Omental fat pad (tissue), 4 donors: ENCODE results near the gene JAZF1. TPM values are rescaled to one million over a fixed set of nuclear protein-coding genes. Genes with fewer than 3 reads are reported as not detected.

Source experiments
- ATAC-seq: fragments of 150-250 bp; one replicate; pipeline ENCODE4 v1.9.1; 2016; ENCODE audit warnings: mild to moderate bottlenecking, moderate library complexity; ENCODE audit not compliant: low FRiP score
- DNase-seq: peaks from one replicate; pipeline ENCODE4 v3.0.0-alpha.2; 2019; ENCODE audit warnings: low spot score
- CTCF ChIP-seq, 3 donors: fragments of 450-650 bp; IDR thresholded peaks; one replicate each; pipeline ENCODE4 v1.5.1; 2016 to 2017; ENCODE audit warnings: antibody characterized with exemption in 3 of 3, mild to moderate bottlenecking in 3 of 3, moderate library complexity in 2 of 3
- total RNA-seq, 4 donors: library from RNA; depleted of rRNA; stranded (reverse); fragments of >200 nt; gene quantifications; one replicate each; pipeline ENCODE4 v1.1.0, GENCODE V29; 2016

Gene JAZF1
- total RNA-seq, 4 donors from 2014 or later: 12.1 to 15.3 (median 12.8) TPM

GRCh38 chr7:27872356-27873275, 308.0 kb downstream of the JAZF1 start:
- DNase-seq (no peak), ATAC-seq (no peak)
- no peak for TF ChIP-seq CTCF (IDR thresholded peaks at IDR 0.05)

- no peak for TF ChIP-seq CTCF (IDR thresholded peaks at IDR 0.05)
- ATAC-seq: no peak
- no peak for DNase-seq
Measured at GRCh38 chr7:27871866-27872265, 308.7 kb downstream of the JAZF1 start.

- no peak for ATAC-seq
- TF ChIP-seq CTCF (IDR thresholded peaks at IDR 0.05): no peak
- no peak for DNase-seq
Measured at GRCh38 chr7:27871086-27871485, 309.5 kb downstream of the JAZF1 start.

GRCh38 chr7:27870595-27870994, 310.0 kb downstream of the JAZF1 start:
- no peak for DNase-seq
- ATAC-seq: no peak
- no peak for TF ChIP-seq CTCF (IDR thresholded peaks at IDR 0.05)

- TF ChIP-seq CTCF (IDR thresholded peaks at IDR 0.05): no peak
- ATAC-seq: no peak
- no peak for DNase-seq
Measured at GRCh38 chr7:27869056-27869455, 311.5 kb downstream of the JAZF1 start.

GRCh38 chr7:27868131-27868550, 312.5 kb downstream of the JAZF1 start:
- ATAC-seq (no peak), DNase-seq (no peak)
- no peak for TF ChIP-seq CTCF (IDR thresholded peaks at IDR 0.05)
